Pancreas (tissue), 10 donors: ENCODE measurements around the gene CDC42BPA. TPM values are rescaled to one million over a fixed set of nuclear protein-coding genes. Genes with fewer than 3 reads are reported as not detected.

Experiments used
- ATAC-seq, 4 donors: fragments of 200-7000 bp; cut with Tn5 transposase; one replicate each; pipeline versions ENCODE4 v1.8.0 to v1.9.1; 2020; ENCODE audit warnings: mild to moderate bottlenecking in 4 of 4, moderate library complexity in 4 of 4
- DNase-seq, 6 donors: peaks; one replicate each; pipeline ENCODE4 v3.0.0-alpha.2; 2020
- FAIRE-seq: peaks from 2 replicates; lab custom pipeline; 2012; peaks lifted over from hg19 to GRCh38; lab: Jason Lieb, UNC
- H3K27ac ChIP-seq, 4 donors: fragments of 200-600 bp; sonication (generic); 1 replicate in 3 of 4; 2 replicates in 1 of 4; pipeline versions ENCODE4 v1.5.0 to v1.8.0; 2020
- H3K27me3 ChIP-seq, 4 donors: fragments of 200-600 bp; one replicate each; pipeline ENCODE4 v1.8.0; 2021
- H3K36me3 ChIP-seq, 3 donors: fragments of 200-600 bp; sonication (generic) in 1 of 3; one replicate each; pipeline versions ENCODE4 v1.5.0 to v1.8.0; 2020 to 2021
- H3K4me1 ChIP-seq, 3 donors: fragments of 200-600 bp; one replicate each; pipeline ENCODE4 v1.8.0; 2021
- H3K4me3 ChIP-seq, 4 donors: fragments of 200-600 bp; sonication (generic) in 2 of 4; one replicate each; pipeline versions ENCODE4 v1.5.0 to v1.8.0; 2020 to 2021
- H3K9me3 ChIP-seq, 4 donors: fragments of 200-600 bp; one replicate each; pipeline ENCODE4 v1.8.0; 2021
- CTCF ChIP-seq, 4 donors: fragments of 200-600 bp; sonication (generic) in 3 of 4; IDR thresholded peaks; one replicate each; pipeline versions ENCODE4 v1.5.0 to v1.8.0; 2021; ENCODE audit warnings: antibody characterized with exemption in 4 of 4
- WGBS, 2 donors: extraction: QIAGEN DNeasy Blood & Tissue Kit; methylation state at CpG; one replicate each; pipeline ENCODE4 v1.1.7; 2013; 5-methylcytosine and 5-hydroxymethylcytosine counted together
- intact Hi-C, 3 donors: fragments of 100-400 bp; cut with DNase I; formaldehyde crosslinking; loops; one replicate each; pipeline versions ENCODE4 v1.11.1 to v1.14.2; 2022
- polyA plus RNA-seq, 2 donors: library from polyadenylated mRNA; stranded (reverse); fragments of 200-250 nt; gene quantifications; one replicate each; pipeline ENCODE4 v1.2.3, GENCODE V29; 2013
- total RNA-seq, 6 donors: library from RNA; stranded (reverse); fragmentation: NEBNext Ultra II Directional in 4 of 6; extraction: Animal tissue kit (Norgen Biotek cat#: 25700) in 4 of 6; gene quantifications; one replicate each; pipeline versions ENCODE4 v1.2.1 to v1.2.4, GENCODE V29; 2021 to 2023
- donor health status: healthy with polysubstance abuse.
- donor health status: DM: no; HTN: no; CAD: no; lungs with moderate emphysema.
- donor health status: DM: no; HTN: no; CAD: no.
- donor health status: control.
- donor health status: control.
- donor health status: Bipolar disorder and iron deficiency.
- donor health status: DM: yes; HTN: yes; CAD: no.
- donor health status: DM: no; HTN: no; CAD: no.
- donor health status: DM: no; HTN: no; CAD: no.
- donor health status: DM: yes; HTN: yes; CAD: no.

CDC42BPA gene
- total and polyA plus RNA-seq, 8 donors = 5.3 to 22.5 (median 16.5) TPM

- 92 to 93% methylated on average over 12 to 13 of the region's 13 CpGs for WGBS, 2 donors
- DNase-seq = no peak
These were observed 357.1 kb downstream of the CDC42BPA start for GRCh38 chr1:226960944-226961765.

GRCh38 chr1:226960256-226960655 is 358.0 kb downstream of the CDC42BPA start:
- Histone ChIP-seq H3K4me3 (no peak overlapping the region), H3K27me3 (no peaks in the 10 kb centered on the region), H3K36me3 (peaks cover 0 to 25% (median 6%) of the 10 kb centered on the region in 3 donors), H3K27ac (no peak overlapping the region), H3K9me3 (no peaks in the 10 kb centered on the region), H3K4me1 (no peaks in the 10 kb centered on the region)
- no peak for TF ChIP-seq CTCF (IDR thresholded peaks at IDR 0.05)
- intact Hi-C loops = no loop called here
- ATAC-seq (no peak), FAIRE-seq (no peak), DNase-seq (no peak)
- WGBS, 2 donors = 84 to 87% methylated on average over 5 of the region's 5 CpGs

More at GRCh38 chr1:226960944-226961765, 357.1 kb downstream of the CDC42BPA start:
- H3K4me3 ChIP-seq = no peak overlapping the region
- H3K27me3 ChIP-seq = no peaks in the 10 kb centered on the region
- no peak for FAIRE-seq
- no peaks in the 10 kb centered on the region for H3K9me3 ChIP-seq
- intact Hi-C loops = no loop called here
- ATAC-seq = no peak
- H3K4me1 ChIP-seq = no peaks in the 10 kb centered on the region
- H3K27ac ChIP-seq = no peak overlapping the region
- peaks cover 0 to 34% (median 12%) of the 10 kb centered on the region in 3 donors for H3K36me3 ChIP-seq
- TF ChIP-seq CTCF (IDR thresholded peaks at IDR 0.05) = no peak

GRCh38 chr1:226958300-226958699 is 360.0 kb downstream of the CDC42BPA start:
- peak in 1 of 4 donors; percentile 10 for ATAC-seq
- no peaks in the 10 kb centered on the region for H3K9me3 ChIP-seq
- no peak for DNase-seq
- TF ChIP-seq CTCF (IDR thresholded peaks at IDR 0.05) = no peak
- peaks cover 0 to 8% (median 0%) of the 10 kb centered on the region in 3 donors for H3K36me3 ChIP-seq
- no peak overlapping the region for H3K27ac ChIP-seq
- peaks cover 5 to 14% (median 9%) of the 10 kb centered on the region in 3 donors for H3K4me1 ChIP-seq
- no peak for FAIRE-seq
- WGBS, 2 donors = 91 to 93% methylated on average over 13 of the region's 13 CpGs
- no peak overlapping the region for H3K4me3 ChIP-seq
- intact Hi-C loops = no loop called here
- H3K27me3 ChIP-seq = no peaks in the 10 kb centered on the region

- peaks cover 0 to 3% (median 0%) of the 10 kb centered on the region in 3 donors for H3K36me3 ChIP-seq
- no peak for TF ChIP-seq CTCF (IDR thresholded peaks at IDR 0.05)
- no peak overlapping the region for H3K27ac ChIP-seq
- FAIRE-seq (no peak), ATAC-seq (peak in 1 of 4 donors; percentile 25), DNase-seq (no peak)
- intact Hi-C loops = no loop called here
- peaks cover 5 to 17% (median 12%) of the 10 kb centered on the region in 3 donors for H3K4me1 ChIP-seq
- no peaks in the 10 kb centered on the region for H3K9me3 ChIP-seq
- 38 to 50% methylated on average over 11 of the region's 11 CpGs for WGBS, 2 donors
- no peaks in the 10 kb centered on the region for H3K27me3 ChIP-seq
- no peak overlapping the region for H3K4me3 ChIP-seq
These were observed 360.6 kb downstream of the CDC42BPA start for GRCh38 chr1:226957714-226958113.
